Transverse colon (tissue), 4 donors: ENCODE results near the gene CDC42. TPM values are rescaled to one million over a fixed set of nuclear protein-coding genes. Genes with fewer than 3 reads are reported as not detected.

ENCODE experiments used
- DNase-seq: peaks from one replicate; pipeline ENCODE4 v3.0.0-alpha.2; 2019
- H3K27ac ChIP-seq, 4 donors: fragments of 200-600 bp; sonication (generic); 2 replicates each; pipeline ENCODE4 v1.5.1; 2016 to 2018; ENCODE audit warnings: inconsistent platforms in 4 of 4
- H3K27me3 ChIP-seq: fragments of 200-600 bp; sonication (generic); 2 replicates; pipeline ENCODE4 v1.5.1; 2017; ENCODE audit warnings: inconsistent platforms
- H3K36me3 ChIP-seq, 4 donors: fragments of 200-600 bp; sonication (generic); 2 replicates each; pipeline ENCODE4 v1.5.1; 2017 to 2019; ENCODE audit warnings: inconsistent platforms in 4 of 4
- H3K4me1 ChIP-seq, 4 donors: fragments of 200-600 bp; sonication (generic); 2 replicates each; pipeline ENCODE4 v1.5.1; 2017 to 2020; ENCODE audit warnings: inconsistent platforms in 4 of 4
- H3K4me3 ChIP-seq, 4 donors: fragments of 200-600 bp; sonication (generic); 1 replicate in 1 of 4; 2 replicates in 3 of 4; pipeline versions ENCODE4 v1.5.1 to v1.6.1; 2017 to 2019; ENCODE audit warnings: inconsistent platforms in 4 of 4
- H3K9me3 ChIP-seq, 2 donors: fragments of 200-600 bp; sonication (generic); 2 replicates each; pipeline ENCODE4 v1.5.1; 2017 to 2019; ENCODE audit warnings: inconsistent platforms in 2 of 2
- CTCF ChIP-seq, 5 experiments: fragments of 200-600 bp in 3 of 5; fragments of 450-650 bp in 2 of 5; sonication (generic) in 3 of 5; IDR thresholded peaks; 1 replicate in 2 of 5; 2 replicates in 3 of 5; pipeline ENCODE4 v1.5.1; 2016 to 2017; ENCODE audit warnings: antibody characterized with exemption in 5 of 5, inconsistent platforms in 3 of 5, mild to moderate bottlenecking in 2 of 5, moderate library complexity in 1 of 5
- EP300 ChIP-seq: sonication (generic); formaldehyde crosslinking; IDR thresholded peaks from one replicate; pipeline ENCODE4 v1.6.1; 2017; ENCODE audit warnings: antibody characterized with exemption, low read depth
- POLR2A ChIP-seq: fragments of 450-650 bp; IDR thresholded peaks from one replicate; pipeline ENCODE4 v1.6.1; 2016; ENCODE audit warnings: antibody characterized with exemption, mild to moderate bottlenecking, moderate library complexity
- POLR2AphosphoS5 ChIP-seq, 3 donors: sonication (generic); formaldehyde crosslinking; IDR thresholded peaks; one replicate each; pipeline ENCODE4 v1.6.1; 2016; ENCODE audit warnings: antibody characterized with exemption in 3 of 3
- WGBS, 2 donors: methylation state at CpG; one replicate each; pipeline ENCODE4 v1.1.5; 2018; ENCODE audit warnings: low coverage in 1 of 2; 5-methylcytosine and 5-hydroxymethylcytosine counted together
- in situ Hi-C, 4 donors: fragments of 200-750 bp; cut with MboI; loops; one replicate each; pipeline versions ENCODE4 v1.15.0 to v1.15.1; 2017; ENCODE audit warnings: low sequenced_read_pairs in 3 of 4, low pct_ligation_motif_present in 1 of 4, low pct_unique_long_range_greater_than_20kb in 1 of 4
- intact Hi-C: fragments of 100-400 bp; cut with DNase I; formaldehyde crosslinking; loops from one replicate; pipeline ENCODE4 v1.15.1; 2023; ENCODE audit warnings: low total_unique reads
- total RNA-seq, 4 donors: library from RNA; depleted of rRNA; stranded (reverse); fragments of >200 nt; gene quantifications; one replicate each; pipeline ENCODE4 v1.1.0, GENCODE V29; 2016

CDC42 gene
- total RNA-seq, 4 donors from 2014 or later, result 140 to 245 (median 174) TPM

- Histone ChIP-seq H3K27ac (no peak overlapping the region), H3K36me3 (no peaks in the 10 kb centered on the region), H3K9me3 (no peaks in the 10 kb centered on the region), H3K4me1 (peaks cover 0 to 13% (median 4%) of the 10 kb centered on the region in 4 donors), H3K27me3 (no peaks in the 10 kb centered on the region), H3K4me3 (no peak overlapping the region)
- intact Hi-C loops (no loop called here), in situ Hi-C loops (no loop called here)
- no peak for DNase-seq
- WGBS, 2 donors, result 82% methylated on average over 15 of the region's 15 CpGs; no CpG with 5 or more reads in 1 of the 2 donors
- no peak for TF ChIP-seq POLR2AphosphoS5 (IDR thresholded peaks at IDR 0.05)
- no peak for TF ChIP-seq EP300
- no peak for TF ChIP-seq POLR2A
- TF ChIP-seq CTCF (IDR thresholded peaks at IDR 0.05), result no peak
Observed at GRCh38 chr1:22121421-22121911, 69.0 kb downstream of the CDC42 start.

GRCh38 chr1:22122273-22123070, 70.0 kb downstream of the CDC42 start:
- TF ChIP-seq CTCF (IDR thresholded peaks at IDR 0.05) (no peak), POLR2AphosphoS5 (IDR thresholded peaks at IDR 0.05) (no peak), EP300 (no peak)
- WGBS, 2 donors, result 91 to 100% methylated on average over 1 to 20 of the region's 21 CpGs
- no peaks in the 10 kb centered on the region for H3K27me3 ChIP-seq
- no peaks in the 10 kb centered on the region for H3K36me3 ChIP-seq
- H3K4me3 ChIP-seq, result no peak overlapping the region
- H3K27ac ChIP-seq, result no peak overlapping the region
- no peak for DNase-seq
- in situ Hi-C loops (no loop called here), intact Hi-C loops (no loop called here)
- no peaks in the 10 kb centered on the region for H3K9me3 ChIP-seq
- peaks cover 0 to 7% (median 3%) of the 10 kb centered on the region in 4 donors for H3K4me1 ChIP-seq

- Histone ChIP-seq H3K36me3 (no peaks in the 10 kb centered on the region), H3K4me3 (no peak overlapping the region), H3K4me1 (peaks cover 0 to 1% (median 0%) of the 10 kb centered on the region in 4 donors), H3K27ac (no peak overlapping the region), H3K27me3 (no peaks in the 10 kb centered on the region), H3K9me3 (no peaks in the 10 kb centered on the region)
- TF ChIP-seq POLR2AphosphoS5 (IDR thresholded peaks at IDR 0.05), result no peak
- TF ChIP-seq EP300, result no peak
- no peak for TF ChIP-seq POLR2A
- TF ChIP-seq CTCF (IDR thresholded peaks at IDR 0.05), result no peak
- intact Hi-C loops (no loop called here), in situ Hi-C loops (no loop called here)
- no peak for DNase-seq
- WGBS, 2 donors, result 89% methylated on average over 8 of the region's 8 CpGs; no CpG with 5 or more reads in 1 of the 2 donors
Observed at GRCh38 chr1:22123071-22123390, 70.5 kb downstream of the CDC42 start.

GRCh38 chr1:22123901-22124404, 71.4 kb downstream of the CDC42 start:
- in situ Hi-C loops (no loop called here), intact Hi-C loops (no loop called here)
- Histone ChIP-seq H3K27ac (no peak overlapping the region), H3K36me3 (no peaks in the 10 kb centered on the region), H3K9me3 (no peaks in the 10 kb centered on the region), H3K27me3 (no peaks in the 10 kb centered on the region), H3K4me3 (no peak overlapping the region), H3K4me1 (no peaks in the 10 kb centered on the region)
- DNase-seq, result no peak
- TF ChIP-seq POLR2A, result no peak
- 83 to 90% methylated on average over 2 to 9 of the region's 9 CpGs for WGBS, 2 donors
